GM19193 (cell line): Measurements from ENCODE around the gene NID1.

Source experiments
- POLR2A ChIP-seq: IDR thresholded peaks from 4 replicates; pipeline ENCODE4 v1.6.1; 2011; ENCODE audit not compliant: insufficient read depth, insufficient read length; ENCODE audit errors: extremely low read depth

The NID1 gene

DNA sequence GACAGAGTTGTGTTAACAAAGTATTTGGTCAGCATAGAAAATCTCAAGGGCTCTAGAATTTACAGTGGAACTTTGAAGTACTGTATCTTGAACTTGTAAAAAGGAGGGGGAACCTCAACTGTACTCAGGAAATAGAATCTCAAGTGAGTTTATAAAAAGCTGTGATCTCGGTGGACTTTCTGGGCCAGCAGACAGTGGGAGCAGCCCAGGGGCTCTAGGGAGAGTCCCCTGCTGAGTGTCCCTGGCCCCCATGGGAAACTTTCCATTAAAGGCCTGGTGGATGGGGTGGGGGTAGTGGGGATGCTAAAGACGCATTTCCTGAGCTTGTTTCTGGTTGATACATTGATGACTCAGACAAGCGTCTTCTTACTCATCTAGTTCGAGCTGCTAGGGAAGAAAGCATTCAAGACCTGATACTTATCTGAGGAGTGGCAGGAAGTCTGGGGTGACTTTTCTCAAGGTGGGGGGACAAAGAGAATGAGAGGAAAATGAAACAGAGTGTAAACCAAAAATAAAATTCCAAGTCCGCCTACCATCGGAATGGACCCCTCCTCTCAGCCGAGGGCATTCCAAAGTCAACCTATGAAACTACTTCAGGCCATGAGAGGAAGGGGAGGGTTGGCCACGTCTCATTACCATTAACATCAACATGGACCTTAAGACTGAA lies 65.5 kb downstream of the NID1 start:
- TF ChIP-seq POLR2A = no peak

DNA sequence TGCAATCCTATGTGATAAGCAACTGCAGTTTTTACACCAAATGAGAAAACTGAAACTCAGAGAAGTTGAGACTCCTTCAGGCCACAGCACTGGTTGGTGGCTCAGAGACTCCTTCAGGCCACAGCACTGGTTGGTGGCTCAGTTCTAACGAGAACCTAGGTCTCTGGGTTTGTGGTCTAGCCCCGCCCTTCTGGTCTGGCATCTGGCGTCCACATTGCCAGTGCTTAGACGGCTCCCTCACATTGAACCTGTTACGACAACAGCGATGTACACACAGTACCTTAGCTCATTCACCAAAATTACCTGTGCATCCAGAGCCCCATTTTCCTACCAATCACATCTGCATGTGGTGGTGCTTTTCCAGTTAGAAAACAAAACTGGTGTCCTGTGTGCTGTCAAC lies 66.1 kb downstream of the NID1 start:
- peak; percentile 50 for TF ChIP-seq POLR2A

GRCh38 chr1:235997931-235998330 lies 67.0 kb downstream of the NID1 start:
- no peak for TF ChIP-seq POLR2A

- no peak for TF ChIP-seq POLR2A
Measured at GRCh38 chr1:235997049-235997448, 67.8 kb downstream of the NID1 start.

DNA sequence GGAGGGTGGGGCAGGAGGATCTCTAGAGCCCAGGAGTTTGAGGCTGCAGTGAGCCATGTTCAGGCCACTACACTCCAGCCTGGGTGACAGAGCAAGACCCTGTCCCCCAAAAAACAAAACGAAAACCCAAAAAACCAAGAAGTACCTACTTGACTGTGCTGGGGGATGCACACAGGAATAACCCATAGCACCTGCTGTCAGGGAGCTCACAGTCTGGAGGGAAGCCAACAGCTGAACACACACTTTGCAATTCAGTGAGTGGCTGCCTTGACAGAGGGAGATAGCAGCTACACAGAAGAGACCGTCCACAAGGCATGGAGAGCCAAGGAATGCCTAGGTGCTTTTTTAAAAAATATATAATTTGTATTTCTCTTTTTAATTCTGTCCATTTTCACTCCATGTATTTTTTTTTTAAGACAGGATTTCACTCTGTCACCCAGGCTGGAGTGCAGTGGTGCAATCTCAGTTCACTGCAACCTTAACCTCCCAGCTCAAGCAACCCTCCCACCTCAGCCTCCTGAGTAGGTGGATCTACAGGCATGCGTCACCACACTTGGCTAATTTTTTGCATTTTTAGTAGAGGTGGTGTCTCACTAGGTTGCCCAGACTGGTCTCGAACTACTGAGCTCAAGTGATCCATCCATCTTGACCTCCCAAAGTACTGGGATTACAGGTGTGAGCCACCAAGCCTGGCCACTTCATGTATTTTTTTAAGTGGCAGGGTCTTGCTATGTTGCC lies 68.7 kb downstream of the NID1 start:
- no peak for TF ChIP-seq POLR2A

DNA sequence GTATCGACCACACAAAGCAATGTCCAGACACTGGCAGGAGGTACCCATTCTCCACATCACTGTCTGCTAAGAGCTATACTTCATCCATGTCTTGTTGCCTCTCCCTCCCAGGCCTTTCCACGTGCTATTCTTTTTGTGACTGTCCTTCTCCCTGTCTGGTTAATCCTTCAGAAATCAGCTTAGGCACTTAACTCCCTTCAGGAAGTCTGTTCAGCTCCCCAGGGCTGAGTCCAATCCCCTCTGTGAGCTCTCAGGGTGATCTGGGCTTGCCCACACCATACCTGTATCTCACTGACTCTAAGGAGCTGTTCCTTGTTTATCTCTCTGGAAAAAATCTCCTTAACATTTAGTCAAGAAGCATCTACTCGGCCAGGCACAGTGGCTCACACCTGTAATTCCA lies 69.4 kb downstream of the NID1 start:
- TF ChIP-seq POLR2A = no peak

- TF ChIP-seq POLR2A = no peak
Measured at GRCh38 chr1:235993652-235994051, 71.2 kb downstream of the NID1 start.

DNA sequence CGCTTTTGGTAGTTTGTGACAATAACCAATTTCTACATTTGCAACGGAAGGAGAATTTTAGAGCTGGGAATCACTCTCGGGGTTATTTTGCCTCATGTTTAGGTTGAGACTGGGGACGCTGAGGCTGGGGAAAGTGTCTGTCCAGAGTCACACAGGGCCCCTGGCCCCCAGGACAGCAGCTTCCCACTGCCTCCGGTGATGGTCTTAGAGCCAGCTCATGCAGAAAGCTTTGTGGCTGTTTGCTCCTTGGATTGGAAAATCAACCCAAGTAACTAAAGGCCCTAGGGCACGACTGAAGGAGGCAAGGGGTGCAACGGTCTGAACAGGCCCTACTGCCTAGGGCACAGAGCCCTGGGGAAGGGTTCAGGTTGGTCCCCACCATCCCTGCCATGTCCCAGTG lies 72.0 kb downstream of the NID1 start:
- TF ChIP-seq POLR2A = no peak

GRCh38 chr1:235992346-235992745 lies 72.5 kb downstream of the NID1 start:
- TF ChIP-seq POLR2A = no peak

- no peak for TF ChIP-seq POLR2A
Measured at GRCh38 chr1:235990330-235990795, 74.5 kb downstream of the NID1 start.

GRCh38 chr1:235989105-235989504 lies 75.8 kb downstream of the NID1 start:
- TF ChIP-seq POLR2A = no peak

- no peak for TF ChIP-seq POLR2A
Measured at GRCh38 chr1:235986869-235987268, 78.0 kb downstream of the NID1 start.

- no peak for TF ChIP-seq POLR2A
Measured at GRCh38 chr1:235984041-235984825, 80.7 kb downstream of the NID1 start.

GRCh38 chr1:235980976-235981375 lies 83.9 kb downstream of the NID1 start:
- TF ChIP-seq POLR2A = no peak

- TF ChIP-seq POLR2A = no peak
Measured at GRCh38 chr1:235979716-235980333, 85.1 kb downstream of the NID1 start.
